Keratinocyte (primary cell): ENCODE results near the gene FSD1. TPM values are rescaled to one million over a fixed set of nuclear protein-coding genes. Genes with fewer than 3 reads are reported as not detected.

ENCODE experiments used
- DNase-seq: peaks from one replicate; pipeline ENCODE4 v3.0.0-alpha.2; 2011; ENCODE audit warnings: low read depth, missing footprints, low spot score
- FAIRE-seq: peaks from 2 replicates; lab custom pipeline; 2011; peaks lifted over from hg19 to GRCh38; lab: Jason Lieb, UNC
- H2AFZ ChIP-seq: 2 replicates; pipeline ENCODE4 v1.6.0; 2012; ENCODE audit warnings: low read length, control low read depth, inconsistent platforms; ENCODE audit not compliant: control insufficient read depth
- H3K27ac ChIP-seq: 2 replicates; pipeline ENCODE4 v1.5.1; 2011; ENCODE audit warnings: low read length; ENCODE audit not compliant: control insufficient read depth, insufficient read depth
- H3K27me3 ChIP-seq: 3 replicates; pipeline ENCODE4 v1.6.0; 2011; ENCODE audit warnings: low read length; ENCODE audit not compliant: control insufficient read depth, insufficient read depth; ENCODE audit errors: extremely low read depth
- H3K36me3 ChIP-seq, 2 experiments: 2 replicates in 1 of 2; 3 replicates in 1 of 2; pipeline ENCODE4 v1.5.1; 2011; ENCODE audit warnings: low read length in 2 of 2, mild to moderate bottlenecking in 1 of 2; ENCODE audit not compliant: control insufficient read depth in 2 of 2, insufficient read depth in 2 of 2; ENCODE audit errors: extremely low read depth in 1 of 2
- H3K4me1 ChIP-seq: 3 replicates; pipeline ENCODE4 v1.5.1; 2011; ENCODE audit warnings: low read length; ENCODE audit not compliant: control insufficient read depth, insufficient read depth; ENCODE audit errors: extremely low read depth
- H3K4me2 ChIP-seq: 3 replicates; pipeline ENCODE4 v1.6.0; 2011; ENCODE audit warnings: low read depth, low read length; ENCODE audit not compliant: control insufficient read depth, insufficient read depth; ENCODE audit errors: extremely low read depth
- H3K4me3 ChIP-seq, 3 experiments: fragments of 200-600 bp in 1 of 3; sonication (generic) in 1 of 3; 2 replicates in 2 of 3; 3 replicates in 1 of 3; pipeline ENCODE4 v1.5.1; 2011 to 2016; ENCODE audit warnings: low read length in 3 of 3, mild to moderate bottlenecking in 3 of 3, control low read depth in 2 of 3, inconsistent platforms in 1 of 3, low read depth in 1 of 3, mixed read lengths in 1 of 3, mixed run types in 1 of 3, moderate library complexity in 1 of 3; ENCODE audit not compliant: control insufficient read depth in 2 of 3, insufficient read depth in 2 of 3; ENCODE audit errors: extremely low read depth in 1 of 3
- H3K79me2 ChIP-seq: 2 replicates; pipeline ENCODE4 v1.6.0; 2012; ENCODE audit warnings: low read length; ENCODE audit not compliant: control insufficient read depth, insufficient read depth
- H3K9ac ChIP-seq: 3 replicates; pipeline ENCODE4 v1.6.0; 2011; ENCODE audit warnings: low read length; ENCODE audit not compliant: control insufficient read depth, insufficient read depth; ENCODE audit errors: extremely low read depth
- H3K9me1 ChIP-seq: 3 replicates; pipeline ENCODE4 v1.6.0; 2011; ENCODE audit warnings: low read length; ENCODE audit not compliant: control insufficient read depth, insufficient read depth; ENCODE audit errors: extremely low read depth
- H3K9me3 ChIP-seq: 2 replicates; pipeline ENCODE4 v1.5.1; 2012; ENCODE audit warnings: low read depth, low read length; ENCODE audit not compliant: control insufficient read depth
- H4K20me1 ChIP-seq: 3 replicates; pipeline ENCODE4 v1.6.0; 2011; ENCODE audit warnings: low read length; ENCODE audit not compliant: control insufficient read depth, insufficient read depth; ENCODE audit errors: extremely low read depth
- EZH2 ChIP-seq: IDR thresholded peaks from one replicate; pipeline ENCODE4 v1.6.1; 2012; ENCODE audit warnings: inconsistent platforms, mild to moderate bottlenecking, low read length, moderate library complexity
- dilution Hi-C: fragments of 300-500 bp; cut with MboI; formaldehyde crosslinking; loops from one replicate; pipeline ENCODE4 v1.7.0; 2020; ENCODE audit warnings: low sequenced_read_pairs; ENCODE audit not compliant: extremely low pct_ligation_motif_present
- polyA plus RNA-seq, 5 experiments: library from polyadenylated mRNA; depleted of rRNA in 3 of 5; stranded (reverse) in 3 of 5; stranded (forward) in 1 of 5; unstranded in 1 of 5; fragments of >200 nt; gene quantifications; 1 replicate in 1 of 5; 2 replicates in 3 of 5; 3 replicates in 1 of 5; pipeline versions ENCODE4 v1.2.1 to v1.2.3, GENCODE V29; 2011 to 2012; ENCODE audit warnings: missing spikeins in 2 of 5, low read depth in 1 of 5, low replicate concordance in 1 of 5
- TF ChIP-seq, protein P1 (sequence below), 3 experiments: IDR thresholded peaks in 1 of 3; conservative IDR thresholded peaks in 1 of 3; optimal IDR thresholded peaks in 1 of 3; 2 replicates in 2 of 3; 3 replicates in 1 of 3; pipeline versions ENCODE3 to v1.5.1; 2011; ENCODE audit warnings: low read length in 3 of 3, mild to moderate bottlenecking in 3 of 3, moderate library complexity in 2 of 3, control low read depth in 1 of 3, inconsistent platforms in 1 of 3; ENCODE audit not compliant: insufficient read depth in 2 of 3; ENCODE audit errors: extremely low read depth in 1 of 3

FSD1 gene
- polyA plus RNA-seq, 1 donor (not counting 4 experiments of a cell fraction or from before 2014, with no cell fraction given): 0.49 TPM

DNA sequence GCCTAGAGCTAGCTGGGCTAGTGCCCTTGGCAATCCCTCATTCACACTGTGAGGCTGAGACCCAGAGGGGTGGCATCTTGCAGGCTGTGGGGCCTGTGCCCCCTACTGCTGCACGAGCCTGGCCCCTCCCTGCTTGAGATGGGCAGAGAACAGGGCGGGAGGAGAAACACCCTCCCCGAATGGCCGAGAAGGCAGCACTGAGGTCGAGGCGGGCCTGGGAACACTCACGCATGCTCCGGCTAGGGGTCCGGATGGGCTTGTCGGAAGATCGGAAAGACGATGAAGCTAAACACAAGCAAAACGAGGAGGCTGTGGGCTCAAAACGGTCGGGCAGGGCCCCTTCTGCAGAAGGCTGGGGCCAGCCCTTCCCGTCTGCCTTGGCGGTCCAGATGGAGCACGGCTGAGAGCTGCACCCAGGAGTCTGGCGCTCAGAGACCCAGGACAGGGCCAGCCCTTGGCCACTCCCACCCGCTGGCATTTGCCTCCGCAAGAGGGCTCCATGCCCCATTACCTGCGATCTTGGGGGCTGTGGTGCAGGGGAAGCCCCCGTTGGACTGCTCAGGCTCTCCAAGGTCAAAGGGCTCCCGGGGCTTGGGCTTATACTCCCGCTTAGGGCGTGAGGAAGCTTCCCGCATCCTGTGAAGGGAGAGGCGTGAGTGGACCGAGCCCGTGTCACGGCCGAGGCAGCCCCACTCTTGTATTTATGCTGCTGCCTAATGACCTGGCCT lies 57.9 kb downstream of the FSD1 start:
- H4K20me1 ChIP-seq: no peaks in the 10 kb centered on the region
- no peak overlapping the region for H3K9ac ChIP-seq
- no peak overlapping the region for H3K4me2 ChIP-seq
- no peak overlapping the region for H2AFZ ChIP-seq
- no peaks in the 10 kb centered on the region for H3K4me1 ChIP-seq
- dilution Hi-C loops: no loop called here
- no peak for FAIRE-seq
- H3K27ac ChIP-seq: no peak overlapping the region
- H3K27me3 ChIP-seq: no peaks in the 10 kb centered on the region
- H3K4me3 ChIP-seq: no peak overlapping the region
- TF ChIP-seq EZH2: no peak
- TF ChIP-seq, protein P1, sequence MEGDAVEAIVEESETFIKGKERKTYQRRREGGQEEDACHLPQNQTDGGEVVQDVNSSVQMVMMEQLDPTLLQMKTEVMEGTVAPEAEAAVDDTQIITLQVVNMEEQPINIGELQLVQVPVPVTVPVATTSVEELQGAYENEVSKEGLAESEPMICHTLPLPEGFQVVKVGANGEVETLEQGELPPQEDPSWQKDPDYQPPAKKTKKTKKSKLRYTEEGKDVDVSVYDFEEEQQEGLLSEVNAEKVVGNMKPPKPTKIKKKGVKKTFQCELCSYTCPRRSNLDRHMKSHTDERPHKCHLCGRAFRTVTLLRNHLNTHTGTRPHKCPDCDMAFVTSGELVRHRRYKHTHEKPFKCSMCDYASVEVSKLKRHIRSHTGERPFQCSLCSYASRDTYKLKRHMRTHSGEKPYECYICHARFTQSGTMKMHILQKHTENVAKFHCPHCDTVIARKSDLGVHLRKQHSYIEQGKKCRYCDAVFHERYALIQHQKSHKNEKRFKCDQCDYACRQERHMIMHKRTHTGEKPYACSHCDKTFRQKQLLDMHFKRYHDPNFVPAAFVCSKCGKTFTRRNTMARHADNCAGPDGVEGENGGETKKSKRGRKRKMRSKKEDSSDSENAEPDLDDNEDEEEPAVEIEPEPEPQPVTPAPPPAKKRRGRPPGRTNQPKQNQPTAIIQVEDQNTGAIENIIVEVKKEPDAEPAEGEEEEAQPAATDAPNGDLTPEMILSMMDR (optimal IDR thresholded peaks at IDR 0.05 in 1 of 3, IDR thresholded peaks at IDR 0.05 in 1 of 3, conservative IDR thresholded peaks at IDR 0.05 in 1 of 3; ENCODE audit: extremely low read depth in 1 of 3, insufficient read depth in 2 of 3, low read length in 3 of 3): no peak
- H3K79me2 ChIP-seq: peaks cover 5% of the 10 kb centered on the region
- H3K9me3 ChIP-seq: no peaks in the 10 kb centered on the region
- no peak for DNase-seq
- peaks cover 26 to 39% of the 10 kb centered on the region in 2 experiments for H3K36me3 ChIP-seq
- H3K9me1 ChIP-seq: no peaks in the 10 kb centered on the region

DNA sequence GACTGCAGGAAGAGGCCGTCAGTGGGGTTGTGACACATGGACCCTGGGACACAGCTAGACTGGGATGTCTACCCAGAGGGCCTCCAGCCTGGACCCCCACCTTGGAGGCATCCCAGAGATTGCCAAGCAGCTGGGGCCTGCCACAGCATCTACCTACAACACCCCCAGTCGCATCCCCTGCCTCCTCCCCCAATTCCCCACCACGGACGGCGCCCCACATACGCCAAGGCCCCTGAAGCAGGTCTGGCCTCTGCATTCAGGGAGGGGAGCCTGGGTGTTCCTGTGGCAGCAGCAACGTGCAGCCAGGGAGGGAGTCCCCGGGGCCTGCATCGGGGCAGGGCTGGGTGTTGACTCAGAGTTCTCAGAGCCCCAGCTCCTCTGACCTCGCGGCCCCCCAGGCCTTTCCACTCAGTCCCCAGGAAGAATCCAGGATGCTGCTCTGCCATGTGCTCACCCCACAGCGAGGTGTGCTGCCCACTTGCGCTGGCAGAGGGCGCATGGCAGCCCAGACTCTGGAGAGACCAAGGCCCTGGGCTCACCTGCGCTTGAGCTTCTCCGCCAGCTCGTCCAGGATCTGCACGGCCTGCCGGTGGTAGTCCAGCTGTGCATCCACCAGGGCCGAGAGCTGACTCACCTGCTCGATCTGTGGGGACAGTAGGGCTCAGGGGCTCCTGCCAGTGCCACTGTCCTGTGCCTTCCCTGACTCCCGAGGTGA lies 58.6 kb downstream of the FSD1 start:
- no peaks in the 10 kb centered on the region for H3K27me3 ChIP-seq
- H3K79me2 ChIP-seq: peaks cover 12% of the 10 kb centered on the region
- dilution Hi-C loops: no loop called here
- TF ChIP-seq, protein P1 (optimal IDR thresholded peaks at IDR 0.05 in 1 of 3, IDR thresholded peaks at IDR 0.05 in 1 of 3, conservative IDR thresholded peaks at IDR 0.05 in 1 of 3; ENCODE audit: extremely low read depth in 1 of 3, insufficient read depth in 2 of 3, low read length in 3 of 3): peak; percentile 22 to 49 (median 25)
- no peak for TF ChIP-seq EZH2
- peaks cover 31 to 46% of the 10 kb centered on the region in 2 experiments for H3K36me3 ChIP-seq
- no peaks in the 10 kb centered on the region for H3K4me1 ChIP-seq
- FAIRE-seq (no peak), DNase-seq (no peak)
- H3K4me2 ChIP-seq: no peak overlapping the region
- H3K4me3 ChIP-seq: no peak overlapping the region
- no peak overlapping the region for H2AFZ ChIP-seq
- no peaks in the 10 kb centered on the region for H3K9me3 ChIP-seq
- no peak overlapping the region for H3K9ac ChIP-seq
- no peaks in the 10 kb centered on the region for H3K9me1 ChIP-seq
- no peaks in the 10 kb centered on the region for H4K20me1 ChIP-seq
- H3K27ac ChIP-seq: no peak overlapping the region
